ENCODE data around the gene IPO4.
"Not testable (repeated sequence)": the region's sequence is repeated elsewhere in the genome, so short reads cannot be mapped to it uniquely, and the experiment has no call there.

IPO4 gene

DNA sequence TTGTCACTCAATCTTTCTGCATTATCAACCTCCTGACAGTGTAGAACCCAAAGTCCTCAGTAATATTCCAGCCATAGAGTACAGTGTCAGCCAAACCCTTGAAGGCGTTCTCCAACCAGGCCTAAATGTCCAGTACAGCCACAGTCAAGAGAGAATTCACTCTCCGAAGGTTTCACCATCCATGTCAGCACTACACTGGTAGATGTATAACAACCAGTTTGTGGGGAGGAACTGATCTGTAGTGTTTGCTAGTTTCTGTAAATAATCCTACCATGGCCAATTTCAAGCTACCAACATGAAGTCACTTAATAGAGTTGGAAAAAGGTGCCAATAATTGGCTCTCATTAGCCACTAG, 27.7 kb upstream of the IPO4 start:
- DNase-seq, result no peak

- peak; percentile 82 for DNase-seq
Measured at GRCh38 chr14:24215495-24216344, 27.1 kb upstream of the IPO4 start, which contains the start of gene MDP1. TSS of gene MDP1 (minus strand) at chr14:24216066. CDS start at chr14:24215955, 111 bp downstream.

- no peak for DNase-seq
Measured at GRCh38 chr14:24213866-24214662, 25.4 kb upstream of the IPO4 start.

GRCh38 chr14:24212924-24213865, 24.6 kb upstream of the IPO4 start, which contains the start of gene CHMP4A:
TSS of gene CHMP4A (minus strand) at chr14:24213488. CDS start at chr14:24213439, 49 bp downstream.
- DNase-seq, result peak; percentile 94

GRCh38 chr14:24211311-24211710, 22.7 kb upstream of the IPO4 start:
- DNase-seq, result no peak

DNA sequence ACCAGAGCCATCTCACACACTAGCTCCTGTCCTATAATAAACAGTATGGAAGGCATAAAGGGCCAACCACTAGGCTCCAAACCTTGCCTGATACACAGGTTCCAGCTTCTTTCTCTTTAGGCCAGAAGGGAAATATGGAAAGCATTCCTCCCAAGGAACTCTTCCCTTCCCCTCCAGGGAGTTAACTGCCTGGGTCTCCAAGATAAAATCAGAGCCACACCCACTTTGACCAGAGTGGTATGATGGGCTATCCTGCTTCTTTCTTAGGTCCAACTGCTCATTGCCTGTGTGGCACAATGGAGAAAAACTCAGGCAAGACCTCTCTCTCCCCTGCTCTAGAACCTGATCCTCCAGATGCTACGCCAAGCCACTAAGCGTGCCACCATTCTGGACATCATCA, 19.0 kb upstream of the IPO4 start:
- DNase-seq, result no peak

GRCh38 chr14:24207104-24207551, 18.5 kb upstream of the IPO4 start:
- DNase-seq, result no peak

DNA sequence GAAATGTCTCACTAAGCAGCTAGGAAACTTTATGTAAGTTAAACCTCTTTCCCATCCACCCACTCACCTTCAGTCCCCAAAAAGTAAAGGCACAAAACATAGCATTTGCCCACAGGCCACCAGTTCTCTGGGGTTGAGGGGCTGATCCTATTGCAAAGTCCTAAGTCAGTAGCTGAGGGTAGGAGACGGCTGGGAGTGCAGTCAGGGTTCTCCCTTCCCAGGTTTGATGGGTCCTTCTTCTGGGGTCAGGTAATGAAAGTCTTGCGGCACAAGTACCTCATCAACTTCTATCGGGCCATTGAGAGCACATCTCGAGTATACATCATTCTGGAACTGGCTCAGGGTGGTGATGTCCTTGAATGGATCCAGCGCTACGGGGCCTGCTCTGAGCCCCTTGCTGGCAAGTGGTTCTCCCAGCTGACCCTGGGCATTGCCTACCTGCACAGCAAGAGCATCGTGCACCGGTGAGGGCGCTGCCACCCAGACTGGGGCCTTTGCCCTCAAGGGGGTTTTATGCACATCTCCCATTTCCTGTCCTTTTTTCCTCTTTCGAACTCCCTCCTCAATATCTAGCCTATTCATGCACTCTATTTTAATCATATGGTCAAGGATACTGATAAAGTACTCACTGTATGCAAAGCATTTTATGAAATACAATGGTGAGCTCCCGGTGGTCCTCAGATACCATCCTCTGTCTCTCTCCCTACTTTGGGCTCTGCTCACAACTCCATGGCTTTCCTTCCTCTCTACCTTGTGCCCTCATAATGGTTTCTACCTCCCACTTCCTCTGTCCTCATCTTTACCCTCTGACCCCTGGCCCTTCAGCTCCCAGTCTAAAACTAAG, 17.9 kb upstream of the IPO4 start:
- DNase-seq, result no peak

GRCh38 chr14:24204163-24205146, 15.8 kb upstream of the IPO4 start:
- no peak for DNase-seq

- not testable (repeated sequence) for DNase-seq
Measured at GRCh38 chr14:24203249-24203886, 14.8 kb upstream of the IPO4 start.

GRCh38 chr14:24202538-24202937, 13.9 kb upstream of the IPO4 start:
- not testable (repeated sequence) for DNase-seq

DNA sequence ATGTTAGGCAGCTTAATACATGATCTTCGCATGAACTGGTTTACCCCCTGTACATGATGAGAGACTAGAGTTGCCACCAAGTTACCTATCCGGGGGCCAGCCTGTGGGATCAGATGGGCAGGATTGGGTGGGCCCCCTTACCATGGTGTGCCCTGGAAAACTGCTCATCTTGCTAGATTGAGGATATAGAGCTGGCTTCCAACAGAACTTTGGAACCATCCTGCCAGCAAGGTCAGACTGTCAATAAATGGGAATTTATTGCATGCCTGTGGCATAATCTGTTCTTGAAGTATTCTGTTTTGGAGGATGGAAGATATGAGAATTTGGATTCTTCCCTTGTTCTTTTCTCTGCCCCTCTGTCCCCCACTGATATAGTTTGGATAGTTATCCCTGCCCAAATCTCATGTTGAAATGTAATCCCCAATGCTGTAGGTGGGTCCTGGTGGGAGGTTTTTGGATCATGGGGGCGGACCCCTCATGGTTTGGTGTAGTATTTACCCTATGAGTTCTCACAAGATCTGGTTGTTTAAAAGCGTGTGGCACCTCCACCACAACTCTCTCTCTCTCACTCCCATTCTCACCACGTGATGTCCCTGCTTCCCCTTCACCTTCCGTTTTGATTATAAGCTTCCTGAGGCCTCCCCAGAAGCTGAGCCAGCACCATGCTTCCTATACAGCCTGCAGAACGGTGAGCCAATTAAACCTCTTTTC, 10.4 kb upstream of the IPO4 start:
- no peak for DNase-seq

GRCh38 chr14:24197056-24197450, 8.4 kb upstream of the IPO4 start:
- no peak for DNase-seq

DNA sequence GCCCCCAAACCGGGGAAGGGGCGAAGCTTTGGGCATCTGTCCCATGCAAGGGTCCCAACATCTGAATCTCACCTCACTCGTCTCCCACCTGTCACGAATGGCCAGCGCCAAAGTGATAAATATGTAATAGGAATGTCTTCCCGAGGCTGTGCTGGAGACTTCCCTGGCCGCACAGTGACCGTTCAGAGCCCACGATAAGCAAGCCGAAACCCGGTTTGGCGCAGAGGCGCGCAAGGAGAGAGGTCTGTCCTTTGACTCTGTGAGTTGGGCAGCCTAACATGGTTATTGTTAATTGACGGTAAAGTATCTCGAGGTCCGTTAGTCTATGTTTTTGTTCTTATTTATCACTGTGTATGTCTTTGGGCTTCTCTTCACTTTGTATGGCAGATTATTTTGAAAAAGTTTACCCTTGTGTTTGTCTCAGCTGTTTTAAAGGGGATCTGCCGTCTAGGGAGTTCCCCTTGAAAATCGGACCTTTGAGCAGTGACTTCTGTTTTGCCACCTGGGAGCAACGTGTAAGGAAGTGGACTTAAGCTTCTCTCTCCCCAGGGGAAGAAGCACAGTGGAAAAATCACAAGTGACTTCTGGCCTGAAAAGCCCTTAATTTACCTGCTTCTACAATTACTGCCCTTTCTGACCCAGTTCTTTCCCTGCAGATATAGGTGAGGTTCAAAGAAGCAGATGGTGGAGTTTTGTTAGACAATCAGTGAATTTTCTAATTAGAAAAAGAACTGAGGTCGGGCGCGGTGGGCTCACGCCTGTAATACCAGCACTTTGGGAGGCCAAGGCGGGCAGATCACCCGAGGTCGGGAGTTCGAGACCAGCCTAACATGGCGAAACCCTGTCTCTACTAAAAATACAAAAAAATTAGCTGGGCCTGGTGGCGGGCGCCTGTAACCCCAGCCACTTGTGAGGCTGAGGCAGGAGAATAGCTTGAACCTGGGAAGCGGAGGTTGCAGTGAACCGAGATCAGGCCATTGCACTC, 7.7 kb upstream of the IPO4 start:
- DNase-seq, result peak; percentile 61

- DNase-seq, result peak; percentile 72
Measured at GRCh38 chr14:24195186-24196070, 6.8 kb upstream of the IPO4 start, which contains the start of gene TM9SF1. TSS of gene TM9SF1 (minus strand) at chr14:24195441. CDS start at chr14:24195019, 422 bp downstream.

DNA sequence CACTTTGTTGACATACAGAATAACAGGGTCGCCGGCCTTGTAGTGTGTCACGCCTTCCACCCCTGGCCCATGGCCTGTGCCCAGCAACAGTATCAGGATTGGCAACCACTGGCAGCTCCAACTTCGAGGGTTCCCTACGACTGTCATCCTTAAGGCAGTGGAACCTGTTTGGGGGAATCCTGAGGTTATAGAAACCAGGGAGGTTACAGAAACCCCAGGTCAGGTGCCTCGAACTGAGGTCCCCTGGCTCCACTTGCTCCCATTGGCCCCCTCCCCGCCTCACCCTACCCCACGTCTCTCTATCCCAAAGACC, 6.2 kb upstream of the IPO4 start:
- no peak for DNase-seq
